ENCODE results near the gene ITPRIPL2.
A peak's percentile ranks its signal among the peaks of the same experiment; 100 is the strongest.

ITPRIPL2 gene

DNA sequence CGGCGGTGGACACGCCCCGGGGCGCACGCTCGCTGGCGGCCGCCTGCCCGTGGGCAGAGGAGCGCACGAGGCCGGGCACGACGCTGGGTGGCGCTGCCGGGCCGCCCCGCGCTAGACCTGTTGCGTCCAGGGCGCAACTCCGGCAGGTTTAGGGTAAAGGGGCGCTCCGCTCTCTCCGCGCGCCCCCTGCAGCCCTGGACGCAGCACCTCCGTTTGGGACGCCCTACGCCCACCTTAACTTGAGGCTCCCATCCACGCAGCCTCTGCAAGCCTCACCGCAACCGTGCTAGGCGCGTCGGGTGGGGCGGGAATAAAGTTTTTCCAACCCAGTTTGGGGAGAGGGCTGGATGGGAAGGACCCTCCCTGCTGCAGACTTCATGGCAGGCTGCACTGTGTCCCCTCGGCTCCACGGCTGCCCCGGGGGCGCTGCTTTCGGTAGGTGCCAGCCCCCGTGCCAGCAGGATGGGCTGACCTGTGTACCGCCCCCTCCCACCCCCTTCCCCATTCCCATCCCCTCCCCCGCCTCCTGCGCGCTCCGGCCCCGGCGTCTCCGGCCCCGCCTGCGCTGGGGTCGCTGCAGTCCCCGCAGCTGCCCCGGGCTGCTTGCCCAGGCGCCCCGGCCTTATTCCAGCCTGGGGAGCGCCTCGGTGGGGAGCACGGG, 54.1 kb downstream of the ITPRIPL2 start, which contains the start of gene SYT17:
Gene SYT17, plus strand, starts transcription at position 531 of the 661 bp plus-strand sequence. CDS start 407 bp downstream, outside the sequence.
- DNase-seq (ENCODE audit: low read depth in 2 of 2) = peak; percentile 57 to 70
- TF ChIP-seq, protein P1, sequence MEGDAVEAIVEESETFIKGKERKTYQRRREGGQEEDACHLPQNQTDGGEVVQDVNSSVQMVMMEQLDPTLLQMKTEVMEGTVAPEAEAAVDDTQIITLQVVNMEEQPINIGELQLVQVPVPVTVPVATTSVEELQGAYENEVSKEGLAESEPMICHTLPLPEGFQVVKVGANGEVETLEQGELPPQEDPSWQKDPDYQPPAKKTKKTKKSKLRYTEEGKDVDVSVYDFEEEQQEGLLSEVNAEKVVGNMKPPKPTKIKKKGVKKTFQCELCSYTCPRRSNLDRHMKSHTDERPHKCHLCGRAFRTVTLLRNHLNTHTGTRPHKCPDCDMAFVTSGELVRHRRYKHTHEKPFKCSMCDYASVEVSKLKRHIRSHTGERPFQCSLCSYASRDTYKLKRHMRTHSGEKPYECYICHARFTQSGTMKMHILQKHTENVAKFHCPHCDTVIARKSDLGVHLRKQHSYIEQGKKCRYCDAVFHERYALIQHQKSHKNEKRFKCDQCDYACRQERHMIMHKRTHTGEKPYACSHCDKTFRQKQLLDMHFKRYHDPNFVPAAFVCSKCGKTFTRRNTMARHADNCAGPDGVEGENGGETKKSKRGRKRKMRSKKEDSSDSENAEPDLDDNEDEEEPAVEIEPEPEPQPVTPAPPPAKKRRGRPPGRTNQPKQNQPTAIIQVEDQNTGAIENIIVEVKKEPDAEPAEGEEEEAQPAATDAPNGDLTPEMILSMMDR (IDR thresholded peaks at IDR 0.05; ENCODE audit: low read depth, low read length) = peak; percentile 31
- peak within 1 kb of the TSS; percentile 32 to 41 for H3K4me3 ChIP-seq (replicated peaks in 1 of 2; ENCODE audit: low read depth in 2 of 2, low read length in 2 of 2)

DNA sequence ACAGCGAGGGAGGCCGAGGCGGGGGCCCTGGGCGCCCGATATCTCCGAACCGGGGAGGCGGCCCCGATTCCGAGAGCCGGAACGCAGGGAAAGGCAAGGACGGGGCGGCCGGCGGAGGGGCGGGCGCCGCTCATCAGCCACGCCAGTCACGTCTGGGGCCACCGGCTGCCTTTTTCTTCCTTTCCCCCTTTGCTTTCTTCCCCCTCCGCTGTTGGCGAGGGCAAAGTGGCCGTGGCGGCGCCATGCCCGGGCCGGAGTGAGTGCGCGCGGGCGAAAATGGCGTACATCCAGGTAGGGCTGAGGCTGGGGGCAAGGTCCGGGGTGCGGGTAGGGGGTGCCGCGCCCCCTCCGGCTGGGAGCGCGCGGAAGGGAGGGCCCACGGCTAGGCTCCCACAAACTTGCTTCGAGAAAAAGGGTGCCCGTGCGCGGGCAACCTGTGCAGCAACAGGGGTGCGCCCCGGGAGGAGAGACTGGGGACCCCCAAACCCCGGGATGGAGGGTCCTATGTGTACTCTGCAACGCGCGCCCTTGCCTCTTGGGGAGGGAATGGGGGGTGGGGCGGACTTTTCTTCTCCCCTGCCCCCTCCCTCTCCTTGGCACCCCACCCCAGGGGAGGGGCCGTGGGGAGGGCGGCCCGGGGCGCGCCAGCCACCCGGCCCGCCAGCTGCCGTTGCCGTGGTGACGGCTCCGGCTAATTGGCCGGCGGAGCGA, 54.8 kb downstream of the ITPRIPL2 start:
- no peak for DNase-seq (ENCODE audit: low read depth in 2 of 2)
- TF ChIP-seq, protein P1 (IDR thresholded peaks at IDR 0.05; ENCODE audit: low read depth, low read length) = no peak
- H3K4me3 ChIP-seq (replicated peaks in 1 of 2; ENCODE audit: low read depth in 2 of 2, low read length in 2 of 2) = peak overlapping the region; percentile 32 to 36

DNA sequence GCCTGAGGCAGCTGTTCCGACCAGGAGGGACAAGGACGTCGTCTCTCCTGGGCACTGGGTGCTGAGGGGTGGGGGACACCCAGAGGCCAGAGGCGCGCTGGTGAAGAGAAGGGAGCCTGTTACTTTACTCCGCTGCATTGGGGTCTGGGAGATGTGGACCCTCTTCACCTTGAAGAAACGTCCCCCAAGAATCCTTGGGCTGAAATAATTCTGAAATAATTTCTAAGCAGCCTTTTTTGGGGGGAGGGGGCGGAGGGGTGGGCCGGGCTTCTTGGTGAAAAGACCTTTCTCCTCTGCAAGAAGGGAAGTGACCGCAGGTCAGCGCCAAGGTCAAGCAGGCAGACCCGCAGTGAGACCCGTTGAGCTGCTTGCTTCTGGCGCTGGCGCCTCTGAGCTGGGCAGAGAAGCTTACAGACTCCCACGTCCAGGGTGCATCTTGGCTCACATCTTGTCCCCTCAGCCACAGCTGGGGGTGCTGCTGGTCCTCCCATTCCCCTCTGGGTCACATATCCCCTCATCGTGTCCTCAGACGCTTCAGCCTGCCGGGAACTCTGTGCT, 55.4 kb downstream of the ITPRIPL2 start:
- no peak for DNase-seq (ENCODE audit: low read depth in 2 of 2)
- TF ChIP-seq, protein P1 (IDR thresholded peaks at IDR 0.05; ENCODE audit: low read depth, low read length) = no peak
- no peak overlapping the region for H3K4me3 ChIP-seq (replicated peaks in 1 of 2; ENCODE audit: low read depth in 2 of 2, low read length in 2 of 2)

DNA sequence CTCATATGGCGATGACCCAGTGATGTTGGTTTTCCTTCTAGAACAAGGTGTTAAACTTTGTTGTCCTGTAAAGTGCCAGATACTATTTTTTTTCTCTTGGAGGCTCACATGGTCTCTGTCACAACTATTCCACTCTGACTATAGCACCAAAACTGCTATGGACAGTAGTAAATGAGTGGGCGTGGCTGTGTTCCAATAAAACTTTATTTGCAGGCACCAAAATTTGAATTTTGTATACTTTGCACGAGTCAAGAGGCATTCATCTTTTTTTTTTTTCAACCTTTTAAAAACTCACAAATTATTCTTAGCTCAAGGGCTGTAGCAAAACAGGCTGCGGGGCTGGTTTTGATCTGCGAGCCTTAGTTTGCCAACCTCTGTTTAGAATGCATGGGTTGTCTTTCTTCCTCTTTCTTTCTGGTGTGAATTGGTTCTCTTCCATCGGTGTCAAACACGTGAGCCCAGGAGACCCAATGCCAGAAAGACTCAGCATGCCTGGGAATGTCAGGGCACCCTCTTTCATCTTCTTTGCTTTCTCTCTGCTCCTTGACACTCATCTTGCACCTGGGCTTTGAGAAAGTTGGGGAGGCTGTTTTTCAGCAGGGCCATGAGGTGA, 56.4 kb downstream of the ITPRIPL2 start:
- DNase-seq (ENCODE audit: low read depth in 2 of 2) = no peak
- TF ChIP-seq, protein P1 (IDR thresholded peaks at IDR 0.05; ENCODE audit: low read depth, low read length) = no peak
- no peak overlapping the region for H3K4me3 ChIP-seq (replicated peaks in 1 of 2; ENCODE audit: low read depth in 2 of 2, low read length in 2 of 2)
